ENCODE results near the gene DACT1.

Gene DACT1

DNA sequence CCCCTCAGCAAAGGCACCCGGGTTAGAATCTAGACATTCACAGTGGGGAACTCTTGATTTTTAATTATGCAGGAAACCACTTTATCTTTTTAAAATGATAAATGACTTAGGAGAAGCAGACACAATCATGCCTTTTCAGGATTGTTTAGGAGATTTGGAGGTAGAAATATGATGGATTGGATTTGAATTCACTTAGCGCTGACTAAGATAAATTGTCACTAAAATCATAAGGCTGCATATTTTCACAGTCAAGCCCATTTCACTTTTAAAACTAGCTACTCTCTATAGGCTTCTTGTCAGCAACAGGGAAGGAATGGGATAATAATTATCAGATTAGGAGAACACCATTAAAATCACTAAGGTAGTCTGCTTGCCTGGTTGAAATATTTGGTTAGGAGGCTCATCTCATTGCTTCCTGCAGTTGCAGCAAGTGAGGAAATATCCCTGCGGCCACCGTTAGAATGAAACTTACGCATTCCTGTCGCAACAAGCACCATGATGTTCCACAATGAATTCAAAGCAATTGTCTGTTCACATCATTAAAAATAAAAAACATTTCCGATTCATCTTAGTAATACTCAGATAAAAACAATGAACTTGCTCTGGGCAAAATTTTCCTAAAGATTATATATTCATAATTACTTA is 31.9 kb downstream of the DACT1 start:
- no peak for DNase-seq

DNA sequence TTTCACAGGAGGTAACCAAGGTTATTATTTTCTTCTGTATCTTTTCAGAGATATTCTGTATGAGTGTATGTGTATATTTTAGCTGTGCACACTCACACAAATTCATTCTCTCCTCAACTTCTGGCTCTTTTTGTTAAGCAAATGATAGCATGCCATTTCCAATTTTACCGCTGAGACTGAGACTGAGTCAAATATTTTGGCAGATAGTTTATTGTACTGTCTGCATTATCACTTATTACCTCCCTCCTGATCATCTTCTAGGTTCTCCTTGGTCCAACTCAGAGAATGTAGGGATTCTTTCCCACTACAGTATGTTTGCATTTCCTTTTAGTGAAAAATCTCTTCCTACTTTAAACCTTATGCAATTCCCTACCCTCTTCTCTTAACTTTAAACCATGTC is 33.3 kb downstream of the DACT1 start:
- DNase-seq: no peak

DNA sequence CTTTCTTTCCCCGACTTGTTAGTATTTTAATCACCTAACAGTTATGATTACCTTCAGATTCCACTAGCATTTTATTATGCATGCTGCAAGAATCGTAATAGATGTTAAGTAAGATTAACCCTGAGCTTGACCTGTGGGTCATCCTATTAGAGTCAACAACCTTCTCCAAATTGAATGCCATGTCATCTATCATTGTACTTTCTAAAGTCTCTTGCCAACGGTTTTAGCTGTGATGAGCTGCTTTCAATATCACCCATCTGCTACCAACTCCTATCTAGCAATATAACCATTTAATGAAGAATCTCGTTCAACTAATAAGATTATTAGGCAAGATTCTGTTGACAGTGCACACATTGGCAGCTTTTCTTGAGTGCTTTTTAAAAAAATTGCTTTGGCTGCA is 33.7 kb downstream of the DACT1 start:
- DNase-seq: no peak

DNA sequence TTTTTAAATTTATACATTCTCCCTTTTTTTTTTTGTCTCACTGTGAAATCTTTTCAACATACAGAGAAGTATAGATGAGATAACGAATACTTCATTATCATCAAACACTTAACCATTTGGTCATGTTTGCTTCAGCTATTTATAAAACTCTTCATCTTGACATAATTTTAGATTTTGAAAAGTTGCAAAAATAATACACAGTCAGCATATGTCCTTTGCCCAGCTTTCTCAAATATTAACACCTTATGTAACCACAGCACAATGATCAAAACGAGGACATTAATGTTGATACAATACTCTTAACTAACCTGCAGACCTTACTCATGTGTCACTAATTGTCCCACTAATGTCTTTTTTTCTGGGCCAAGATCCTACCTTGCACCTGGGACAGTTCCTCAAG is 36.0 kb downstream of the DACT1 start:
- DNase-seq: no peak

DNA sequence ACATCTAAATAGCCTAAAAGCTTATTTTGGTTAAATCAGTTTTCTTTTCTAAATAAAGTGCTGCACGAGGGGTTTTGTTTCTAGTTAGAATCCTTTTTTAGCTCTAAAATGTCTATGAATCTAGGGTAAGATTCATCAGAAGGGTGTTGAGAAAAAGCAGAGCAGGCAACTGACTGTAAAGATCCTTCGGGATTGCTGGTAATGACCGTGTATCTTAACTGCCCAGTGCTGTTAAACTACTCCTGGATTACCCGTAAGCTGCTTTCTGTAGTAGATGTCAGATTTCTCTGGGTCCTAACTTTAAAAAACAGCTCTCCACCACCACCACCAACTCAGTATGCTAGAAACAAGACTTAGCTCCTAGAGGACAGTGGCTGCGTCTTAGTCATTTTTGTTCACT is 39.2 kb downstream of the DACT1 start:
- no peak for DNase-seq

DNA sequence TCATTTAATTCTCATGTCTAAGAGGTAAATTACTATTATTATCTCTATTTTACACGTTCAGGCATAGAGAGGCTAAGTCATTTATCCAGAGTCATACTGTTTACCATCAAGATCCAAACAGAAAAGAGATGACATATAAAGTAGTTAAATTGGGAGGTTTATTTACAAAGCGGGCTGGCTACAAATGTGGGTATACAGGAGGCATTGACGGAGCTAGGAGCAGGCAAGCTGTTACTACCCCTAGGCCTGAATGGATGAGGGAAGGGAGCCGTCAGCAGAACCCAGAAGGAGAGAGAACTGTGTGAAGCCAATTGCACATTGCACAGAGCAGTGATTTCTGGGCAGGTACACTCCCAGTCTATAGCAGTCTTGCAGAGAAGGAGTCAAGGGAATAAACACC is 39.8 kb downstream of the DACT1 start:
- DNase-seq: no peak

DNA sequence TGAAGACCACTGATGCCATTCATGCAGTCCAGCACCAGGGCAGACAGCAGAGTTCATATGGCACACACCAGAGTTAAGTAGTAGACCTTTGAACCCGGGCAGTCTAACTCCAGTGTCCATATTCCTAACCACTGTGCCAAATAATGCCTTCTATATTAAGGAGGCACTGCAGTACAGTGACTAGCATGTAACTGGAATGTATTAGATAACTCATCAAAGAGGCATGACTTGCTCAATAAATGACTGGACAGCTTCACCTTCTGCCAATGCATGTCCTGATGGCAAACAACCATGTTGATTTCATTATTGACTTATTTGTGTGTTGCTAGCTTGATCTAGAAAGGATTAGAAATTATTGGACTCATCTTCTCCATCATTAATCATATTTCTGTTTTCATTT is 40.2 kb downstream of the DACT1 start:
- no peak for DNase-seq

DNA sequence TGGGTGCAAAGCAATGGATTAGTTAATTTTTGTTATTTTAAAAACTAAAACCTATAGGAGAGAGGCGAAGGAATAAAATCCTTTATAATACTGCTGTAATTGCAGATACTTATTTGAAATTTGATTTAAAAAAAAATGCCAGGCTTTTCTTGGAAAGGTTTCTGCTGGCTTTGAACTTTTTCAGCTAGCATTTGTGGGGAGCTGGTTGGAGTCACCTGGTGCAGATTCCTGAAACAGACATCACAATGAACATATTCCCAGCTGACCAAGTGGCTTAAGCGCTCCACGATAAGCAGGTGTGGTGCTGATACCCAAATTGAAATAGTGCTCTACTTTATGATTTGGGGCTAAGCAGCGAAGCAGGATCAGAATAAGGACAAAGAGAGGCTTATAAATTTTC is 42.9 kb downstream of the DACT1 start:
- no peak for DNase-seq

DNA sequence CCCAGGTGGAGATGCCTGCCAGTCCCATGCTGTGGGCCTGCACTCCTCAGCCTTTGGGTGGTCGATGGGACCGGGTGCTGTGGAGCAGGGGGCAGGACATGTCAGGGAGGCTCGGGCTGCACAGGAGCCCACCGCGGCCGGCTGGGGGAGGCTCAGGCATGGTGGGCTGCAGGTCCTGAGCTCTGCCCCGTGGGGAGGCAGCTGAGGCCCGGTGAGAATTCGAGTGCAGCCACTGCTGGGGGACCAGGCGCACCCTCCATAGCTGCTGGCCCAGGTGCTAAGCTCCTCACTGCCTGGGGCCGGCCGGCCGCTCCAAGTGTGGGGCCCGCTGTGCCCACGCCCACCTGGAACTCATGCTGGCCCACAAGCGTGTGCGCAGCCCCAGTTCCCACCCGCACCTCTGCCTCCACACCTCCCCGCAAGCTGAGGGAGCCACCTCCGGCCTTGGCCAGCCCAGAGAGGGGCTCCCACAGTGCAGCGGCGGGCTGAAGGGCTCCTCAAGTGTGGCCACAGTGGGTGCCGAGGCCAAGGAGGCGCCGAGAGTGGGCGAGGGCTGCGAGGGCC is 49.6 kb downstream of the DACT1 start:
- no peak for DNase-seq

DNA sequence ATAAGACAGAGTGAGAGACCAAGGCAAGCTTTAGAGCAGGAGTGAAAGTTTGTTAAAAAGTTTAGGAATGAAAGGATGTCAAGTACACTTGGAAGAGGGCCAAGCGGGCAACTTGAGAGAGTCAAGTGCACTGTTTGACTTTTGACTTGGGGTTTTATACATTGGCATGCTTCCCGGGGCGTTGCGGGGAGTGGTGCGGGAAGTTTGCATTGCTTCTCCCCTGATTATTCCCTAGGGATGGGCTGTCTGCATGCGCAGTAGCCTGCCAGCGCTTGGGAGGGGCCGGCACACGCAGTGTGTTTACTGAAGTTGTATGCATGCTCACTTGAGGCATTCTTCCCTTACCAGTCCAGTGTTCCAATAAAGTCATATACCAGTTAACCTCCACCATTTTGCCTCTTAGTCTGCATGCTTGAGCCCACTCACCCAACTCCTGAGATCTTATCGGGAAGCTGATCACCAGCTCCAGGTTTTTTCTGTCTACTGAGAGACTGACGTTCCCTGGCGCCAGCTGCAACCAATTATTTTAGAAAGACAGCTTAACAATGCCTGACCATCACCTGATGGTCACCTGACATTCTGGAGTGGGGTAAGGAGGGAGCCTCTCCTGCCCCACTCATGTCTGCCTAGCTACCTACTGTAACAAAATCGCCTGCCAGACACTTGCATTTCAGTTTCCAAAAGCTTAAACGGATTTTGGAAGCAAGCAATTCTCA is 53.2 kb downstream of the DACT1 start:
- no peak for DNase-seq

DNA sequence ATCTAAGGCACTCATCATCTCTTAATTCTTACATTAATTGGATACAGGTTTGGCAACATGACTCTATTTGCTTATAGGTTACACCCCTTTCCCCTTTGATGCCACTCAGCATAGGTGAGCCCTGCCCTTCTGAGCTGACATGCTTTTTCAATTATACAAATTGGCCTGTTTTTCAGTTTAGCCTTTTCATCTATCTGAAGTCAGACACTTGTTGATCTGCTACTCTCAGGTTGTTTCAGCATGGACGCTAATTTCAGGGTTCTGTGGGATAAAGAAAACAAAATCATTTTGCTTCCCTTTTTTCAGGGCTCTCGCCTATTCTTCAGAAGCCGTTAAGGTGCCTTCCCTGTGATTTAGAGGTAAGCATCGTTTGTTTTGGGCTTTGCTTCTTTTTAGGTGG is 55.3 kb downstream of the DACT1 start:
- DNase-seq: no peak

DNA sequence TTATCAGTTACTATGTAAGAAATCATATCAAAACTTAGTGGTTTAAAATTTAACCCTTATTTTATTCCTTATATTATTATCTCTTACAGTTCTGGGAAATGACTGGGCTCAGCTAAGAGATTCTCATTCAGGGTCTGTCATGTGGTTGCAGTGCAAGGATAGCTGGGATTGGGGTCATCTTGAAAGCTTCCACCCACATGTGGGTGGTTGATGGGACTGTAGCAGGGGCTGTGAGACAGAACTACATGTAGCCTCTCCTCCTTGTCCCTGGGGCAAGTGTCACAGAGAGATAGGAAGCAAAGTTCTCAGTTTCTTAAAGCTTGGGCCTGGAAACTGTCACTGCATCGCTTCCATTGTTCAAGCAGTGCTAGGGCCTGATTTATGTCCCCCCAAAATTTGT is 57.8 kb downstream of the DACT1 start:
- no peak for DNase-seq

DNA sequence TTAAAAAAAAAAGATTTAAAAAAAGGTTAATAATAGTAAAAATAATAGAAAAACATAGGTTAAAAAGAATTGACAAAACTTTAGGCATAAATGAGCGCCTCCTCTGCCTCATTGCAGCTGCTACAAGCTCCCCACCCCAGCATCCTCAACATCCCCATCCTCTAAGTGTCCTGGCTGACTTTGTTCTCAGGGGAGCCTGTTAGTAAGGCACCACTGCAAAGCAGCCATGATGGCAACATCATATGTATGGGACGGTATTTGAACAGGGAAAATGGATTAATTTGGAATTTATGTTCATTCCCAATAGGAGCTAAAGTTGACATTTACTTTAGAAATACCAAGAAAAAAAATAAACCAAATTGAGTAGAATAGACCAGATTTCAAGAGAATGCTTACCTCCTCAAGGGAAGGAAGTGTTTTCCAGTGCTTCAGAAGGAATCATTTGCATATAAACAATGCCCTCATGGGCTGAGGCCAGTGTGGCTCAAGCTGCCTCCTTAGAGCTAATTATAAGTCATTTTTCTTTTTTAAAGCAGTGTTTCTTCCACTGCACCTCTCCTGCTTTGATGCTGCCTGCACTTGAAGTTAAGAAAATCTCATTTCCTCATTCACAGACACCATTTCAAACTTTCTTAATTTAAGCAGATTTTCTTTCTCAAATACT is 59.6 kb downstream of the DACT1 start:
- no peak for DNase-seq
